ENCODE results near the gene CCDC141.

GRCh38 chr2:178882666-178883440 lies 167.1 kb downstream of the CCDC141 start:
- TF ChIP-seq POLR2A (IDR thresholded peaks at IDR 0.05; ENCODE audit: low read length) (no peak), GATA1 (IDR thresholded peaks at IDR 0.05; ENCODE audit: low read depth, low read length) (no peak)

All from erythroblast (primary cell).